ENCODE results near the gene MED7. TPM values are rescaled to one million over a fixed set of nuclear protein-coding genes. Genes with fewer than 3 reads are reported as not detected.

MED7 gene
- total RNA-seq, 1 donor from 2014 or later: 11.9 TPM

DNA sequence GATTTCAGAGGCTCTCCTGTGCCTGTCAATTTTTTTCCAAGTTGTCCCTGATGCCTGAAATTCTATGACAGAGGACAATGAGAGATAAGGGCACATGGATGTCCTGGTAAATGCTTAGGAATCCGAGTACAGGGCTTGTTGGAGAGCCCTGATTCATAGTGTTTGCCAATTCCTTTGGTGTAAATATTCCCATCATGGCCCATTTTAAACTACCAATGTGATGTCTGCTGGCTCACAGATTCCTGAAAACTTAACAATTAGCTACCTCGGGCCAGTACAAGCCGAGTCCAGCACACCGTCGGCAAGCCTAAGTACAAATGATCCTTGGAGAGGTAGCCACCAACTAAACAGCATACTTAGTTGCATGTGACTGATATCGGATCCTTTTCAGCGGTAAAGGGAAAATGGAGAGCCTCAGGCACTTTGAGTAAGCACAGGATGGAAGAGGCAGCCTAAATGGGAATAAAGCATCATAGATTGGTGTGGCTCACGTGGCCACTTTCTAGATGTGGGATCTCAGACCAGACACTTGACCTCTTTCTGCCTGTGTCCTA, 41.5 kb upstream of the MED7 start:
- DNase-seq (ENCODE audit: extremely low spot score, unreplicated experiment): no peak
- Mint-ChIP-seq H3K27ac (no peak overlapping the region), H3K27me3 (peaks cover 19% of the 10 kb centered on the region), H3K36me3 (no peaks in the 10 kb centered on the region), H3K4me1 (ENCODE audit: unreplicated experiment) (no peaks in the 10 kb centered on the region), H3K4me3 (no peak overlapping the region), H3K9me3 (no peaks in the 10 kb centered on the region)
- TF ChIP-seq CTCF (conservative IDR thresholded peaks at IDR 0.05): no peak

DNA sequence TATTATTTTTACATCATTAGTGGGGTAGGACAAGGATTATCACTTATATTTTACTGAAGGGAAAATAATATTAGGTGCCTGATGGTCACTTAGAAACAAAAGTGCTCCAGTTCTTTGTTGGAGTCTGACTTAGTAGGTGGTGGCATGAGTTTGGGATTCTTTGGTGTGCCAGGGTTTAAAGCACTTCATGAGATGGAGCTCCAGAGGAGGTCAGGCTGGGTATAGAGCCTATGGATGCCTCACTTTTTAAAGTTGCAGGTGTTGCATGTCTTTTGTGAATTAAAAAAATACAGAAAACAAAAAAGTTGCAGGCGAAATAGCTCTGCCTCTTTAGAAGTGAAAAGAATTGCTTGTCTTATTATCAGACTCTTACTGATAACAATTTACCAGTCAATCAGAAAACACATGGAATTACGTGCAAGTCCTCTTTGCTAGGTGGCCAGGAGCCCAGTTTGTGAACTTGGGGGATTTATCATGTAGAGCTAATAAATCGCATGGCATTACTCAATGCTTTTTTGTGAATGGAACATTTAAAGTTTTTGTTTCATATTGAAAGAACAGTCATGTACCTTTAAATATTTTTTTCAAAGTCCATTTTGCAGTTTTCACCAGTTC, 39.6 kb upstream of the MED7 start:
- no peaks in the 10 kb centered on the region for H3K4me1 Mint-ChIP-seq (ENCODE audit: unreplicated experiment)
- no peaks in the 10 kb centered on the region for H3K9me3 Mint-ChIP-seq
- no peak for TF ChIP-seq CTCF (conservative IDR thresholded peaks at IDR 0.05)
- no peak for DNase-seq (ENCODE audit: extremely low spot score, unreplicated experiment)
- H3K27me3 Mint-ChIP-seq: peaks cover 22% of the 10 kb centered on the region
- no peaks in the 10 kb centered on the region for H3K36me3 Mint-ChIP-seq
- no peak overlapping the region for H3K27ac Mint-ChIP-seq
- no peak overlapping the region for H3K4me3 Mint-ChIP-seq

DNA sequence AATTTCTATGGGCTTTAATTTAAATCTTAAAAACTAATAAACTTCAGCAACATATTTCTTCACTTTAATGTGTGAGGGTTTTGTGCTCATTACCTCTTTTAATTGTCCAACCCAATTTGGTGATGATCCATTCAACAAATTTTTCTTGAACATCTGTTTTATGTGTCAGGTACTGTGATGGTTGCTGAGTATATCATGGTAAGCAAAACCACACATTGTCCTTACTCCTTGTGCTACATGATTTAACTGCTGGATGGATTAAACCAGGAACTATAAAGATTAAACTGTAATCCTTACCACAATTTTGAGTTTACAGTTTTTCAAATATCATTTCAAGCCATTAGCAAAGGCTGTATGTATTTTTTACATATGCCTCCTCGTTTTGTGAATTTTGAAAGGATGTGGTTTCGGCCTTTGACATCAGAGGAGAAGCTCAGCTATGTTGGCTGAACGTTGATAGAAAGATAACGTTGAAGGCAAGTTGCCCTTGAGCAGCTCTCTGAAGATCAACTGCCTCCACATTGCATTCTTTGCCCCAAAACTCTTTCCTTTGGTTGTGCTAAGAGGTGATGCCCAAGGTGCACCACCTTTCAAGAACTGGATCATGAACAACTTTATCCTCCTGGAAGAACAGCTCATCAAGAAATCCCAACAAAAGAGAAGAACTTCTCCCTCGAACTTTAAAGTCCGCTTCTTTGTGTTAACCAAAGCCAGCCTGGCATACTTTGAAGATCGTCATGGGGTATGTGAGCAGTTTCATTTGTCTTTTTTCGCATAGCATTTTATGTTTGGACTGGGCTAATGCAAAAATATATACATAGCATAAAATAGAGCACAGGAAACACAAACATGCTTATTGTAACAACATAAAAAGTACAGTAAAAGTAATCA, 38.0 kb upstream of the MED7 start, which contains the start of gene ITK:
ITK (plus strand) TSS at position 467 of the 891 bp plus-strand sequence; CDS start at position 605, 138 bp downstream.
- no peak for DNase-seq (ENCODE audit: extremely low spot score, unreplicated experiment)
- Mint-ChIP-seq H3K4me3 (no peak within 1 kb of the TSS), H3K27me3 (peaks cover 15% of the 10 kb centered on the region), H3K27ac (no peak within 1 kb of the TSS), H3K36me3 (no peaks in the 10 kb centered on the region), H3K9me3 (no peaks in the 10 kb centered on the region), H3K4me1 (ENCODE audit: unreplicated experiment) (no peaks in the 10 kb centered on the region)
- no peak for TF ChIP-seq CTCF (conservative IDR thresholded peaks at IDR 0.05)

GRCh38 chr5:157178966-157179365, 36.3 kb upstream of the MED7 start:
- Mint-ChIP-seq H3K4me1 (ENCODE audit: unreplicated experiment) (no peaks in the 10 kb centered on the region), H3K9me3 (no peaks in the 10 kb centered on the region), H3K36me3 (no peaks in the 10 kb centered on the region), H3K27me3 (peaks cover 15% of the 10 kb centered on the region), H3K4me3 (no peak overlapping the region), H3K27ac (no peak overlapping the region)
- no peak for TF ChIP-seq CTCF (conservative IDR thresholded peaks at IDR 0.05)
- DNase-seq (ENCODE audit: extremely low spot score, unreplicated experiment): no peak

DNA sequence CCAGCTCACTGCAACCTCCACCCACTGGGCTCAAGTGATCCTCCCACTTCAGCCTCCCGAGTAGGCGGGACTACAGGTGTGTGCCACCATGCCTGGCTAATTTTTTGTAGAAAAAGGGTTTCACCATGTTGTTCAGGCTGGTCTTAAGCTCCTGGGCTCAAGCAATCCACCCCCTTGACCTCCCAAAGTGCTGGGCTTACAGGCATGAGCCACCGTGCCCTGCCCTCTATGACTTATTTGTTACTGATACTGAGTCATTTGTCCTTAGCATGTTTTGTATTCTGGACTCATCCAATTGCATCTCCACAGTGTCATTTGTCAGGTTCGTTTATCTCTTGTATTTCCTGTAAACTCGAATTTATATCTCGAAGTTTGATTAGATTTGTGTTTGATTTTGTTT, 35.3 kb upstream of the MED7 start:
- H3K36me3 Mint-ChIP-seq: no peaks in the 10 kb centered on the region
- no peak overlapping the region for H3K27ac Mint-ChIP-seq
- no peak for DNase-seq (ENCODE audit: extremely low spot score, unreplicated experiment)
- H3K9me3 Mint-ChIP-seq: no peaks in the 10 kb centered on the region
- H3K27me3 Mint-ChIP-seq: peaks cover 15% of the 10 kb centered on the region
- no peak for TF ChIP-seq CTCF (conservative IDR thresholded peaks at IDR 0.05)
- no peaks in the 10 kb centered on the region for H3K4me1 Mint-ChIP-seq (ENCODE audit: unreplicated experiment)
- no peak overlapping the region for H3K4me3 Mint-ChIP-seq

Data from type B pancreatic cell (in vitro differentiated cells).